H9 (cell line): ENCODE measurements around the gene NTSR2. TPM values are rescaled to one million over a fixed set of nuclear protein-coding genes. Genes with fewer than 3 reads are reported as not detected.

Experiments used
- DNase-seq: peaks from one replicate; pipeline ENCODE4 v3.0.0-alpha.2; 2017
- H2AFZ ChIP-seq: one replicate; pipeline ENCODE4 v1.6.1; 2013; ENCODE audit warnings: mild to moderate bottlenecking, low read length, control low read depth, moderate library complexity
- H2AK5ac ChIP-seq: 2 replicates; pipeline ENCODE4 v1.6.1; 2013; ENCODE audit warnings: low read length, control low read depth, mixed read lengths; ENCODE audit not compliant: insufficient read length
- H2BK120ac ChIP-seq: one replicate; pipeline ENCODE4 v1.6.1; 2013; ENCODE audit warnings: low read depth, mild to moderate bottlenecking, low read length, control low read depth, inconsistent platforms; ENCODE audit not compliant: poor library complexity, severe bottlenecking
- H2BK12ac ChIP-seq: 2 replicates; pipeline ENCODE4 v1.6.1; 2013; ENCODE audit warnings: low read length, control low read depth, mixed read lengths, low read depth; ENCODE audit not compliant: insufficient read length
- H2BK15ac ChIP-seq: 2 replicates; pipeline ENCODE4 v1.6.1; 2013; ENCODE audit warnings: low read depth, low read length, control low read depth
- H2BK20ac ChIP-seq: one replicate; pipeline ENCODE4 v1.6.1; 2013; ENCODE audit warnings: low read depth, mild to moderate bottlenecking, low read length, control low read depth, inconsistent platforms; ENCODE audit not compliant: poor library complexity, severe bottlenecking
- H2BK5ac ChIP-seq: 2 replicates; pipeline ENCODE4 v1.6.1; 2013; ENCODE audit warnings: low read length, control low read depth, mixed read lengths; ENCODE audit not compliant: insufficient read length
- H3K14ac ChIP-seq: 2 replicates; pipeline ENCODE4 v1.6.1; 2013; ENCODE audit warnings: low read length, control low read depth; ENCODE audit not compliant: insufficient read depth
- H3K18ac ChIP-seq: 2 replicates; pipeline ENCODE4 v1.6.1; 2013; ENCODE audit warnings: low read depth, mild to moderate bottlenecking, mixed read lengths, low read length, control low read depth; ENCODE audit not compliant: insufficient read length
- H3K23ac ChIP-seq: 2 replicates; pipeline ENCODE4 v1.6.1; 2013; ENCODE audit warnings: low read length, control low read depth, mixed read lengths, low read depth; ENCODE audit not compliant: insufficient read length
- H3K23me2 ChIP-seq: 2 replicates; pipeline ENCODE4 v1.6.1; 2013; ENCODE audit warnings: low read depth, mild to moderate bottlenecking, mixed read lengths, low read length, control low read depth; ENCODE audit not compliant: insufficient read length, poor library complexity, severe bottlenecking
- H3K27ac ChIP-seq: 2 replicates; pipeline ENCODE4 v1.5.1; 2013; ENCODE audit warnings: low read length, control low read depth, mixed read lengths, low read depth; ENCODE audit not compliant: insufficient read length
- H3K27me3 ChIP-seq: 2 replicates; pipeline ENCODE4 v1.6.1; 2013; ENCODE audit warnings: low read length, control low read depth, inconsistent platforms; ENCODE audit not compliant: insufficient read depth
- H3K4ac ChIP-seq: 2 replicates; pipeline ENCODE4 v1.6.1; 2013; ENCODE audit warnings: low read depth, mild to moderate bottlenecking, control low read depth, inconsistent platforms, low read length, moderate library complexity
- H3K4me1 ChIP-seq: 2 replicates; pipeline ENCODE4 v1.6.1; 2013; ENCODE audit warnings: low read length, control low read depth, inconsistent platforms; ENCODE audit not compliant: insufficient read depth
- H3K4me2 ChIP-seq: 2 replicates; pipeline ENCODE4 v1.6.1; 2013; ENCODE audit warnings: low read length, control low read depth, mixed read lengths; ENCODE audit not compliant: insufficient read length, insufficient read depth
- H3K56ac ChIP-seq: 2 replicates; pipeline ENCODE4 v1.6.1; 2013; ENCODE audit warnings: low read depth, mild to moderate bottlenecking, mixed read lengths, low read length, control low read depth; ENCODE audit not compliant: insufficient read length
- H3K79me1 ChIP-seq: 2 replicates; pipeline ENCODE4 v1.6.1; 2013; ENCODE audit warnings: low read depth, mild to moderate bottlenecking, moderate library complexity, low read length, control low read depth, inconsistent platforms; ENCODE audit not compliant: insufficient read depth, poor library complexity, severe bottlenecking
- H3K79me2 ChIP-seq: 2 replicates; pipeline ENCODE4 v1.6.1; 2013; ENCODE audit warnings: low read length, control low read depth, inconsistent platforms; ENCODE audit not compliant: insufficient read depth
- H3K9ac ChIP-seq: 2 replicates; pipeline ENCODE4 v1.6.1; 2013; ENCODE audit warnings: low read length, control low read depth, mixed read lengths; ENCODE audit not compliant: insufficient read length; ENCODE audit errors: extremely low read depth
- H3K9me3 ChIP-seq: one replicate; pipeline ENCODE4 v1.6.1; 2013; ENCODE audit warnings: low read depth, low read length, inconsistent platforms; ENCODE audit not compliant: control insufficient read depth
- H3T11ph ChIP-seq: one replicate; pipeline ENCODE4 v1.6.1; 2013; ENCODE audit warnings: mild to moderate bottlenecking, low read length, control low read depth, inconsistent platforms
- H4K20me1 ChIP-seq: one replicate; pipeline ENCODE4 v1.6.1; 2013; ENCODE audit not compliant: control insufficient read depth, insufficient read length, insufficient read depth
- H4K5ac ChIP-seq: 2 replicates; pipeline ENCODE4 v1.6.1; 2013; ENCODE audit warnings: low read depth, mild to moderate bottlenecking, mixed read lengths, low read length, control low read depth; ENCODE audit not compliant: insufficient read length
- H4K8ac ChIP-seq: replicated peaks from 2 replicates; pipeline ENCODE4 v1.6.1; 2013; ENCODE audit warnings: low read length, control low read depth, mixed read lengths, low read depth; ENCODE audit not compliant: insufficient read length
- H4K91ac ChIP-seq: 2 replicates; pipeline ENCODE4 v1.6.1; 2013; ENCODE audit warnings: low read depth, mild to moderate bottlenecking, moderate library complexity, mixed read lengths, low read length, control low read depth; ENCODE audit not compliant: insufficient read length
- H3K27ac Mint-ChIP-seq, 3 experiments: 2 replicates in 2 of 3; 3 replicates in 1 of 3; pipeline ENCODE4 v1.8.0; 2020 to 2021; ENCODE audit warnings: mixed read lengths in 3 of 3, mild to moderate bottlenecking in 1 of 3, moderate library complexity in 1 of 3
- H3K27me3 Mint-ChIP-seq: 2 replicates; pipeline ENCODE4 v1.8.0; 2021; ENCODE audit warnings: low read depth, mild to moderate bottlenecking, moderate library complexity, mixed read lengths
- H3K36me3 Mint-ChIP-seq, 3 experiments: 2 replicates in 2 of 3; 3 replicates in 1 of 3; pipeline ENCODE4 v1.8.0; 2020 to 2021; ENCODE audit warnings: low read depth in 3 of 3, mixed read lengths in 3 of 3; ENCODE audit not compliant: insufficient read depth in 1 of 3
- H3K4me1 Mint-ChIP-seq, 2 experiments: 2 replicates each; pipeline ENCODE4 v1.8.0; 2020; ENCODE audit warnings: mixed read lengths in 2 of 2
- H3K4me3 Mint-ChIP-seq, 2 experiments: 2 replicates in 1 of 2; 3 replicates in 1 of 2; pipeline ENCODE4 v1.8.0; 2020 to 2021; ENCODE audit warnings: mild to moderate bottlenecking in 2 of 2, mixed read lengths in 2 of 2, moderate library complexity in 1 of 2
- H3K9me3 Mint-ChIP-seq, 2 experiments: 2 replicates in 1 of 2; 3 replicates in 1 of 2; pipeline ENCODE4 v1.8.0; 2020; ENCODE audit warnings: mild to moderate bottlenecking in 2 of 2, mixed read lengths in 2 of 2, moderate library complexity in 1 of 2
- WGBS: extraction: QIAGEN DNeasy Blood & Tissue Kit; methylation state at CpG from one replicate; pipeline ENCODE4 v1.1.7; 2013; ENCODE audit warnings: missing lambda C conversion rate, low lambda C conversion rate, mixed read lengths; ENCODE audit not compliant: insufficient read length; ENCODE audit errors: extremely low coverage; 5-methylcytosine and 5-hydroxymethylcytosine counted together
- total RNA-seq: library from RNA; stranded (reverse); gene quantifications from 2 replicates; pipeline ENCODE4 v1.2.1, GENCODE V29; 2021
- TF ChIP-seq, protein P1 (sequence below): fragments of 200-600 bp; sonication (generic); conservative IDR thresholded peaks from 3 replicates; pipeline ENCODE4 v1.8.0; 2021; ENCODE audit warnings: antibody characterized with exemption, mild to moderate bottlenecking

The NTSR2 gene
- total RNA-seq, 1 experiment from 2014 or later = not detected

GRCh38 chr2:11711354-11711716 lies 41.3 kb upstream of the NTSR2 start:
- H3K4me1 ChIP-seq = no peaks in the 10 kb centered on the region
- H3K23ac ChIP-seq = no peak overlapping the region
- no peak overlapping the region for H3K27ac Mint-ChIP-seq
- H3K4me3 Mint-ChIP-seq = no peak overlapping the region
- no peaks in the 10 kb centered on the region for H3K79me2 ChIP-seq
- no peaks in the 10 kb centered on the region for H3K9me3 ChIP-seq
- no peak overlapping the region for H3K18ac ChIP-seq
- no peak overlapping the region for H3K4ac ChIP-seq
- no peak overlapping the region for H2BK120ac ChIP-seq
- H3K9me3 Mint-ChIP-seq = no peaks in the 10 kb centered on the region; a peak in 1 of 5 replicates
- no peak overlapping the region for H2AK5ac ChIP-seq
- no peak overlapping the region for H2BK12ac ChIP-seq
- H4K91ac ChIP-seq = no peak overlapping the region
- no peak overlapping the region for H2BK20ac ChIP-seq
- no peak overlapping the region for H3K27ac ChIP-seq
- H3K14ac ChIP-seq = no peak overlapping the region
- no peak overlapping the region for H3T11ph ChIP-seq
- no CpG with 5 or more reads among the region's 1 CpG for WGBS
- no peaks in the 10 kb centered on the region for H4K20me1 ChIP-seq
- no peak overlapping the region for H3K56ac ChIP-seq
- no peaks in the 10 kb centered on the region for H3K4me1 Mint-ChIP-seq
- no peak overlapping the region for H2BK15ac ChIP-seq
- no peak overlapping the region for H2BK5ac ChIP-seq
- no peak overlapping the region for H4K5ac ChIP-seq
- no peaks in the 10 kb centered on the region for H3K23me2 ChIP-seq
- H3K27me3 ChIP-seq = no peaks in the 10 kb centered on the region
- H3K27me3 Mint-ChIP-seq = peaks cover 6% of the 10 kb centered on the region
- no peak overlapping the region for H2AFZ ChIP-seq
- TF ChIP-seq, protein P1, sequence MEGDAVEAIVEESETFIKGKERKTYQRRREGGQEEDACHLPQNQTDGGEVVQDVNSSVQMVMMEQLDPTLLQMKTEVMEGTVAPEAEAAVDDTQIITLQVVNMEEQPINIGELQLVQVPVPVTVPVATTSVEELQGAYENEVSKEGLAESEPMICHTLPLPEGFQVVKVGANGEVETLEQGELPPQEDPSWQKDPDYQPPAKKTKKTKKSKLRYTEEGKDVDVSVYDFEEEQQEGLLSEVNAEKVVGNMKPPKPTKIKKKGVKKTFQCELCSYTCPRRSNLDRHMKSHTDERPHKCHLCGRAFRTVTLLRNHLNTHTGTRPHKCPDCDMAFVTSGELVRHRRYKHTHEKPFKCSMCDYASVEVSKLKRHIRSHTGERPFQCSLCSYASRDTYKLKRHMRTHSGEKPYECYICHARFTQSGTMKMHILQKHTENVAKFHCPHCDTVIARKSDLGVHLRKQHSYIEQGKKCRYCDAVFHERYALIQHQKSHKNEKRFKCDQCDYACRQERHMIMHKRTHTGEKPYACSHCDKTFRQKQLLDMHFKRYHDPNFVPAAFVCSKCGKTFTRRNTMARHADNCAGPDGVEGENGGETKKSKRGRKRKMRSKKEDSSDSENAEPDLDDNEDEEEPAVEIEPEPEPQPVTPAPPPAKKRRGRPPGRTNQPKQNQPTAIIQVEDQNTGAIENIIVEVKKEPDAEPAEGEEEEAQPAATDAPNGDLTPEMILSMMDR = no peak
- no peak overlapping the region for H4K8ac ChIP-seq
- no peak for DNase-seq
- no peaks in the 10 kb centered on the region for H3K79me1 ChIP-seq
- H3K4me2 ChIP-seq = no peak overlapping the region
- H3K9ac ChIP-seq = no peak overlapping the region
- H3K36me3 Mint-ChIP-seq = no peaks in the 10 kb centered on the region; a peak in 2 of 7 replicates
